GM23338 (cell line): ENCODE data around the gene PTPN9. TPM values are rescaled to one million over a fixed set of nuclear protein-coding genes. Genes with fewer than 3 reads are reported as not detected.
A peak's percentile ranks its signal among the peaks of the same experiment; 100 is the strongest.

ENCODE experiments used
- ATAC-seq: fragments of 200-7000 bp; cut with Tn5 transposase; 3 replicates; pipeline ENCODE4 v1.9.1; 2020
- DNase-seq: peaks from one replicate; pipeline ENCODE4 v3.0.0-alpha.2; 2015; ENCODE audit warnings: low spot score
- H2AFZ ChIP-seq: fragments of 200-600 bp; sonication (generic); 2 replicates; pipeline ENCODE4 v1.8.0; 2016; ENCODE audit warnings: antibody characterized with exemption, mild to moderate bottlenecking, moderate library complexity
- H3F3A ChIP-seq: fragments of 200-600 bp; sonication (generic); replicated peaks from 2 replicates; pipeline ENCODE4 v1.8.0; 2017; ENCODE audit warnings: antibody characterized with exemption, mixed run types, low read depth
- H3K27ac ChIP-seq: fragments of 200-600 bp; sonication (generic); 2 replicates; pipeline ENCODE4 v1.6.1; 2016; ENCODE audit warnings: low read depth
- H3K27me3 ChIP-seq: fragments of 200-600 bp; sonication (generic); 2 replicates; pipeline ENCODE4 v1.8.0; 2016; ENCODE audit warnings: mild to moderate bottlenecking, mixed run types, moderate library complexity; ENCODE audit not compliant: insufficient read depth
- H3K36me3 ChIP-seq: fragments of 200-600 bp; sonication (generic); 2 replicates; pipeline ENCODE4 v1.8.0; 2016; ENCODE audit warnings: mild to moderate bottlenecking; ENCODE audit not compliant: insufficient read depth
- H3K4me1 ChIP-seq: fragments of 200-600 bp; sonication (generic); 2 replicates; pipeline ENCODE4 v1.8.0; 2016; ENCODE audit warnings: mild to moderate bottlenecking, moderate library complexity; ENCODE audit not compliant: insufficient read depth
- H3K4me2 ChIP-seq: fragments of 200-600 bp; sonication (generic); 2 replicates; pipeline ENCODE4 v1.7.1; 2017; ENCODE audit warnings: mixed run types
- H3K4me3 ChIP-seq: fragments of 200-600 bp; sonication (generic); 2 replicates; pipeline ENCODE4 v1.6.1; 2016; ENCODE audit warnings: mixed run types
- H3K79me2 ChIP-seq: fragments of 200-600 bp; sonication (generic); replicated peaks from 2 replicates; pipeline ENCODE4 v1.8.0; 2017; ENCODE audit warnings: mild to moderate bottlenecking; ENCODE audit not compliant: insufficient read depth
- H3K9me2 ChIP-seq: fragments of 200-600 bp; sonication (generic); 2 replicates; pipeline ENCODE4 v1.8.0; 2017; ENCODE audit not compliant: insufficient read depth
- H4K20me1 ChIP-seq: fragments of 200-600 bp; sonication (generic); replicated peaks from 2 replicates; pipeline ENCODE4 v1.8.0; 2017; ENCODE audit warnings: mild to moderate bottlenecking; ENCODE audit not compliant: insufficient read depth
- H3K27ac Mint-ChIP-seq: 2 replicates; pipeline ENCODE4 v1.8.0; 2020; ENCODE audit warnings: inconsistent platforms, mild to moderate bottlenecking, moderate library complexity, mixed read lengths
- H3K27me3 Mint-ChIP-seq: 3 replicates; pipeline ENCODE4 v1.8.0; 2022; ENCODE audit warnings: low read depth, mild to moderate bottlenecking, moderate library complexity, mixed read lengths, inconsistent platforms; ENCODE audit not compliant: insufficient read depth, poor library complexity
- H3K36me3 Mint-ChIP-seq: 3 replicates; pipeline ENCODE4 v1.8.0; 2021; ENCODE audit warnings: low read depth, mild to moderate bottlenecking, inconsistent platforms, moderate library complexity, mixed read lengths
- H3K4me1 Mint-ChIP-seq: 3 replicates; pipeline ENCODE4 v1.8.0; 2020; ENCODE audit warnings: mild to moderate bottlenecking, inconsistent platforms, mixed read lengths
- H3K4me3 Mint-ChIP-seq: 3 replicates; pipeline ENCODE4 v1.8.0; 2021; ENCODE audit warnings: moderate library complexity, mild to moderate bottlenecking, inconsistent platforms, mixed read lengths
- H3K9me3 Mint-ChIP-seq: 3 replicates; pipeline ENCODE4 v1.8.0; 2020; ENCODE audit warnings: moderate library complexity, mild to moderate bottlenecking, inconsistent platforms, mixed read lengths
- CREB1 ChIP-seq: fragments of 250-450 bp; sonication (Bioruptor Pico); IDR thresholded peaks from 2 replicates; pipeline ENCODE4 v1.5.0; 2020; ENCODE audit warnings: low read depth, mild to moderate bottlenecking, moderate library complexity
- CTCF ChIP-seq, 2 experiments: fragments of 200-600 bp in 1 of 2; sonication (generic) in 1 of 2; conservative IDR thresholded peaks; 2 replicates each; pipeline versions ENCODE4 v1.5.1 to v1.6.1; 2016 to 2017; ENCODE audit warnings: antibody characterized with exemption in 2 of 2, low read depth in 2 of 2, mild to moderate bottlenecking in 2 of 2, moderate library complexity in 1 of 2
- EZH2 ChIP-seq: fragments of 200-600 bp; sonication (generic); IDR thresholded peaks from one replicate; pipeline ENCODE4 v1.8.0; 2017; ENCODE audit warnings: antibody characterized with exemption, mild to moderate bottlenecking, low read depth; ENCODE audit not compliant: unreplicated experiment
- EZH2phosphoT487 ChIP-seq: fragments of 200-600 bp; sonication (generic); IDR thresholded peaks from one replicate; pipeline ENCODE4 v1.8.1; 2018; ENCODE audit warnings: antibody characterized with exemption; ENCODE audit not compliant: unreplicated experiment
- NANOG ChIP-seq: IDR thresholded peaks from 2 replicates; pipeline ENCODE4 v1.6.1; 2016; ENCODE audit warnings: antibody characterized with exemption, borderline replicate concordance
- STAT1 ChIP-seq: IDR thresholded peaks from one replicate; pipeline ENCODE4 v1.6.1; 2016; ENCODE audit warnings: antibody characterized with exemption; ENCODE audit not compliant: unreplicated experiment
- ZNF114 ChIP-seq: fragments of 250-450 bp; sonication (Bioruptor Pico); IDR thresholded peaks from 2 replicates; pipeline ENCODE4 v1.5.0; 2020; ENCODE audit warnings: mild to moderate bottlenecking, moderate library complexity
- ZNF331 ChIP-seq: fragments of 250-450 bp; sonication (Bioruptor Pico); IDR thresholded peaks from 2 replicates; pipeline ENCODE4 v1.5.0; 2020; ENCODE audit warnings: low read depth, mild to moderate bottlenecking, moderate library complexity
- polyA plus RNA-seq: library from polyadenylated mRNA; unstranded; fragments of >200 nt; fragmentation: Nextera tagmentation; extraction: Ambion mirVana; gene quantifications from 2 replicates; pipeline ENCODE4 v1.2.1, GENCODE V29; 2016
- total RNA-seq: library from RNA; depleted of rRNA; stranded (reverse); fragments of >200 nt; shearing (Covaris generic); gene quantifications from 2 replicates; pipeline ENCODE4 v1.2.3, GENCODE V29; 2014
- TF ChIP-seq, protein P1 (sequence below): IDR thresholded peaks from one replicate; pipeline ENCODE4 v1.6.1; 2018; ENCODE audit warnings: antibody characterized with exemption; ENCODE audit not compliant: unreplicated experiment
- TF ChIP-seq, protein P2 (sequence below): fragments of 250-450 bp; sonication (Bioruptor Pico); IDR thresholded peaks from 2 replicates; pipeline ENCODE4 v1.5.0; 2020; ENCODE audit warnings: mild to moderate bottlenecking, moderate library complexity

PTPN9 gene
- total and polyA plus RNA-seq, 2 experiments from 2014 or later, result 12.1 to 32.7 TPM

- TF ChIP-seq, protein P1, sequence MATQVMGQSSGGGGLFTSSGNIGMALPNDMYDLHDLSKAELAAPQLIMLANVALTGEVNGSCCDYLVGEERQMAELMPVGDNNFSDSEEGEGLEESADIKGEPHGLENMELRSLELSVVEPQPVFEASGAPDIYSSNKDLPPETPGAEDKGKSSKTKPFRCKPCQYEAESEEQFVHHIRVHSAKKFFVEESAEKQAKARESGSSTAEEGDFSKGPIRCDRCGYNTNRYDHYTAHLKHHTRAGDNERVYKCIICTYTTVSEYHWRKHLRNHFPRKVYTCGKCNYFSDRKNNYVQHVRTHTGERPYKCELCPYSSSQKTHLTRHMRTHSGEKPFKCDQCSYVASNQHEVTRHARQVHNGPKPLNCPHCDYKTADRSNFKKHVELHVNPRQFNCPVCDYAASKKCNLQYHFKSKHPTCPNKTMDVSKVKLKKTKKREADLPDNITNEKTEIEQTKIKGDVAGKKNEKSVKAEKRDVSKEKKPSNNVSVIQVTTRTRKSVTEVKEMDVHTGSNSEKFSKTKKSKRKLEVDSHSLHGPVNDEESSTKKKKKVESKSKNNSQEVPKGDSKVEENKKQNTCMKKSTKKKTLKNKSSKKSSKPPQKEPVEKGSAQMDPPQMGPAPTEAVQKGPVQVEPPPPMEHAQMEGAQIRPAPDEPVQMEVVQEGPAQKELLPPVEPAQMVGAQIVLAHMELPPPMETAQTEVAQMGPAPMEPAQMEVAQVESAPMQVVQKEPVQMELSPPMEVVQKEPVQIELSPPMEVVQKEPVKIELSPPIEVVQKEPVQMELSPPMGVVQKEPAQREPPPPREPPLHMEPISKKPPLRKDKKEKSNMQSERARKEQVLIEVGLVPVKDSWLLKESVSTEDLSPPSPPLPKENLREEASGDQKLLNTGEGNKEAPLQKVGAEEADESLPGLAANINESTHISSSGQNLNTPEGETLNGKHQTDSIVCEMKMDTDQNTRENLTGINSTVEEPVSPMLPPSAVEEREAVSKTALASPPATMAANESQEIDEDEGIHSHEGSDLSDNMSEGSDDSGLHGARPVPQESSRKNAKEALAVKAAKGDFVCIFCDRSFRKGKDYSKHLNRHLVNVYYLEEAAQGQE, result no peak
- TF ChIP-seq CREB1 (CRISPR knock-in tag) (no peak), EZH2 (no peak)
Observed at GRCh38 chr15:75420698-75421097, 158.4 kb downstream of the PTPN9 start (continued).

DNA sequence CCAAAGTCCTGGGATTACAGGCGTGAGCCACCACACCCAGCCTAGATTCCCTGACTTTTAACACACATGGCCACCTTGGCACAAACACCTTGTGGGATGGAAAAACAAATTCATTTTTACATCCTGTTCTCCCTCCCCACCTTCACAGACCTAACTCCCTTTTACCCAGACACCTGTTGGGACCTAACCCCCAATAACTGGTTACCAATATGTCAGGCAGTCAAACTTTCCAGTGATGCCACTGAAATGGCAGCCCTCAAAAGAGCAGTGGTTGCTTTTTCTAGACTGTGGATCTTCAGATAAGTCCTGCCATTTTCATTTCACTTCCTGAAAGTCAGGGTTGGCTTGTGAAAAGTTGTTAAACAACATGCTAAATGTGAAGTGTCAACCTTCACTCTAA is 162.5 kb downstream of the PTPN9 start:
- TF ChIP-seq CREB1 (CRISPR knock-in tag) (no peak), ZNF331 (no peak), ZNF114 (CRISPR knock-in tag) (no peak), STAT1 (no peak), CTCF (conservative IDR thresholded peaks at IDR 0.05; ENCODE audit: low read depth in 2 of 2) (no peak), NANOG (no peak), EZH2 (no peak), EZH2phosphoT487 (no peak)
- TF ChIP-seq, protein P1, result no peak
- TF ChIP-seq, protein P2, sequence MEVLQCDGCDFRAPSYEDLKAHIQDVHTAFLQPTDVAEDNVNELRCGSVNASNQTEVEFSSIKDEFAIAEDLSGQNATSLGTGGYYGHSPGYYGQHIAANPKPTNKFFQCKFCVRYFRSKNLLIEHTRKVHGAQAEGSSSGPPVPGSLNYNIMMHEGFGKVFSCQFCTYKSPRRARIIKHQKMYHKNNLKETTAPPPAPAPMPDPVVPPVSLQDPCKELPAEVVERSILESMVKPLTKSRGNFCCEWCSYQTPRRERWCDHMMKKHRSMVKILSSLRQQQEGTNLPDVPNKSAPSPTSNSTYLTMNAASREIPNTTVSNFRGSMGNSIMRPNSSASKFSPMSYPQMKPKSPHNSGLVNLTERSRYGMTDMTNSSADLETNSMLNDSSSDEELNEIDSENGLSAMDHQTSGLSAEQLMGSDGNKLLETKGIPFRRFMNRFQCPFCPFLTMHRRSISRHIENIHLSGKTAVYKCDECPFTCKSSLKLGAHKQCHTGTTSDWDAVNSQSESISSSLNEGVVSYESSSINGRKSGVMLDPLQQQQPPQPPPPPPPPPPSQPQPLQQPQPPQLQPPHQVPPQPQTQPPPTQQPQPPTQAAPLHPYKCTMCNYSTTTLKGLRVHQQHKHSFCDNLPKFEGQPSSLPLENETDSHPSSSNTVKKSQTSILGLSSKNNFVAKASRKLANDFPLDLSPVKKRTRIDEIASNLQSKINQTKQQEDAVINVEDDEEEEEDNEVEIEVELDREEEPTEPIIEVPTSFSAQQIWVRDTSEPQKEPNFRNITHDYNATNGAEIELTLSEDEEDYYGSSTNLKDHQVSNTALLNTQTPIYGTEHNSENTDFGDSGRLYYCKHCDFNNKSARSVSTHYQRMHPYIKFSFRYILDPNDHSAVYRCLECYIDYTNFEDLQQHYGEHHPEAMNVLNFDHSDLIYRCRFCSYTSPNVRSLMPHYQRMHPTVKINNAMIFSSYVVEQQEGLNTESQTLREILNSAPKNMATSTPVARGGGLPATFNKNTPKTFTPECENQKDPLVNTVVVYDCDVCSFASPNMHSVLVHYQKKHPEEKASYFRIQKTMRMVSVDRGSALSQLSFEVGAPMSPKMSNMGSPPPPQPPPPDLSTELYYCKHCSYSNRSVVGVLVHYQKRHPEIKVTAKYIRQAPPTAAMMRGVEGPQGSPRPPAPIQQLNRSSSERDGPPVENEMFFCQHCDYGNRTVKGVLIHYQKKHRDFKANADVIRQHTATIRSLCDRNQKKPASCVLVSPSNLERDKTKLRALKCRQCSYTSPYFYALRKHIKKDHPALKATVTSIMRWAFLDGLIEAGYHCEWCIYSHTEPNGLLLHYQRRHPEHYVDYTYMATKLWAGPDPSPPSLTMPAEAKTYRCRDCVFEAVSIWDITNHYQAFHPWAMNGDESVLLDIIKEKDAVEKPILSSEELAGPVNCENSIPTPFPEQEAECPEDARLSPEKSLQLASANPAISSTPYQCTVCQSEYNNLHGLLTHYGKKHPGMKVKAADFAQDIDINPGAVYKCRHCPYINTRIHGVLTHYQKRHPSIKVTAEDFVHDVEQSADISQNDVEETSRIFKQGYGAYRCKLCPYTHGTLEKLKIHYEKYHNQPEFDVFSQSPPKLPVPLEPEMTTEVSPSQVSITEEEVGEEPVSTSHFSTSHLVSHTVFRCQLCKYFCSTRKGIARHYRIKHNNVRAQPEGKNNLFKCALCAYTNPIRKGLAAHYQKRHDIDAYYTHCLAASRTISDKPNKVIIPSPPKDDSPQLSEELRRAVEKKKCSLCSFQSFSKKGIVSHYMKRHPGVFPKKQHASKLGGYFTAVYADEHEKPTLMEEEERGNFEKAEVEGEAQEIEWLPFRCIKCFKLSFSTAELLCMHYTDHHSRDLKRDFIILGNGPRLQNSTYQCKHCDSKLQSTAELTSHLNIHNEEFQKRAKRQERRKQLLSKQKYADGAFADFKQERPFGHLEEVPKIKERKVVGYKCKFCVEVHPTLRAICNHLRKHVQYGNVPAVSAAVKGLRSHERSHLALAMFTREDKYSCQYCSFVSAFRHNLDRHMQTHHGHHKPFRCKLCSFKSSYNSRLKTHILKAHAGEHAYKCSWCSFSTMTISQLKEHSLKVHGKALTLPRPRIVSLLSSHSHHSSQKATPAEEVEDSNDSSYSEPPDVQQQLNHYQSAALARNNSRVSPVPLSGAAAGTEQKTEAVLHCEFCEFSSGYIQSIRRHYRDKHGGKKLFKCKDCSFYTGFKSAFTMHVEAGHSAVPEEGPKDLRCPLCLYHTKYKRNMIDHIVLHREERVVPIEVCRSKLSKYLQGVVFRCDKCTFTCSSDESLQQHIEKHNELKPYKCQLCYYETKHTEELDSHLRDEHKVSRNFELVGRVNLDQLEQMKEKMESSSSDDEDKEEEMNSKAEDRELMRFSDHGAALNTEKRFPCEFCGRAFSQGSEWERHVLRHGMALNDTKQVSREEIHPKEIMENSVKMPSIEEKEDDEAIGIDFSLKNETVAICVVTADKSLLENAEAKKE (CRISPR knock-in tag), result no peak
- Mint-ChIP-seq H3K9me3 (no peaks in the 10 kb centered on the region), H3K4me3 (no peak overlapping the region), H3K4me1 (no peaks in the 10 kb centered on the region), H3K27ac (no peak overlapping the region), H3K27me3 (no peaks in the 10 kb centered on the region), H3K36me3 (peaks cover 43% of the 10 kb centered on the region)
- ATAC-seq (no peak), DNase-seq (no peak)
- no peak overlapping the region for H2AFZ ChIP-seq
- H3K27ac ChIP-seq, result peak overlapping the region; percentile 45
- H3K4me1 ChIP-seq, result no peaks in the 10 kb centered on the region
- no peaks in the 10 kb centered on the region for H3K9me2 ChIP-seq
- no peaks in the 10 kb centered on the region for H3K27me3 ChIP-seq
- H3K4me3 ChIP-seq, result no peak overlapping the region
- peaks cover 34% of the 10 kb centered on the region for H3K79me2 ChIP-seq
- H3F3A ChIP-seq, result peaks cover 3% of the 10 kb centered on the region; the same call in 1 of the 2 replicates
- no peak overlapping the region for H3K4me2 ChIP-seq
- peaks cover 37% of the 10 kb centered on the region for H3K36me3 ChIP-seq
- peaks cover 15% of the 10 kb centered on the region for H4K20me1 ChIP-seq
